ENCODE results near the gene STX16.

DNA sequence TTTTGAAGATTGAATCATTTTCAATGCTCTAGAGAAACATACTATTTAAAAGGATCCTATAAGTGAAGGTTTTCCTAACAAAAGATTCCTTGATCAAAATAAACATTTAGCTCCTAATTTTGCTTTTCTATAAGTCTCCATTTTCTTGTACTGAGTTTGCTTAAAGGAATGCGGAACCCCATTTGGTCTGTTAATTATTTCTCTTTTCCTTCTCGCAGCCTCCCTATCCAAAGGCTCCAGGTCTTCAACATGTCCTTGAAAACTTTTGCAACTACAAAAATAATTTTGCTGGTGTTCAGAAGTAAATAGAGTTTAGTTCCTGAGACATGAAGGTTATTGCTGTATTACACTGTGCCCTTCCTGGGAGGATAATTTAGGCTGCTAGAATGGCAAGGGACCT is 33.2 kb downstream of the STX16 start:
- TF ChIP-seq, protein P1, sequence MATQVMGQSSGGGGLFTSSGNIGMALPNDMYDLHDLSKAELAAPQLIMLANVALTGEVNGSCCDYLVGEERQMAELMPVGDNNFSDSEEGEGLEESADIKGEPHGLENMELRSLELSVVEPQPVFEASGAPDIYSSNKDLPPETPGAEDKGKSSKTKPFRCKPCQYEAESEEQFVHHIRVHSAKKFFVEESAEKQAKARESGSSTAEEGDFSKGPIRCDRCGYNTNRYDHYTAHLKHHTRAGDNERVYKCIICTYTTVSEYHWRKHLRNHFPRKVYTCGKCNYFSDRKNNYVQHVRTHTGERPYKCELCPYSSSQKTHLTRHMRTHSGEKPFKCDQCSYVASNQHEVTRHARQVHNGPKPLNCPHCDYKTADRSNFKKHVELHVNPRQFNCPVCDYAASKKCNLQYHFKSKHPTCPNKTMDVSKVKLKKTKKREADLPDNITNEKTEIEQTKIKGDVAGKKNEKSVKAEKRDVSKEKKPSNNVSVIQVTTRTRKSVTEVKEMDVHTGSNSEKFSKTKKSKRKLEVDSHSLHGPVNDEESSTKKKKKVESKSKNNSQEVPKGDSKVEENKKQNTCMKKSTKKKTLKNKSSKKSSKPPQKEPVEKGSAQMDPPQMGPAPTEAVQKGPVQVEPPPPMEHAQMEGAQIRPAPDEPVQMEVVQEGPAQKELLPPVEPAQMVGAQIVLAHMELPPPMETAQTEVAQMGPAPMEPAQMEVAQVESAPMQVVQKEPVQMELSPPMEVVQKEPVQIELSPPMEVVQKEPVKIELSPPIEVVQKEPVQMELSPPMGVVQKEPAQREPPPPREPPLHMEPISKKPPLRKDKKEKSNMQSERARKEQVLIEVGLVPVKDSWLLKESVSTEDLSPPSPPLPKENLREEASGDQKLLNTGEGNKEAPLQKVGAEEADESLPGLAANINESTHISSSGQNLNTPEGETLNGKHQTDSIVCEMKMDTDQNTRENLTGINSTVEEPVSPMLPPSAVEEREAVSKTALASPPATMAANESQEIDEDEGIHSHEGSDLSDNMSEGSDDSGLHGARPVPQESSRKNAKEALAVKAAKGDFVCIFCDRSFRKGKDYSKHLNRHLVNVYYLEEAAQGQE (IDR thresholded peaks at IDR 0.05; ENCODE audit: insufficient read depth in 1 of 2, low read depth in 2 of 2, low read length in 1 of 2), result no peak
- TF ChIP-seq, protein P2, sequence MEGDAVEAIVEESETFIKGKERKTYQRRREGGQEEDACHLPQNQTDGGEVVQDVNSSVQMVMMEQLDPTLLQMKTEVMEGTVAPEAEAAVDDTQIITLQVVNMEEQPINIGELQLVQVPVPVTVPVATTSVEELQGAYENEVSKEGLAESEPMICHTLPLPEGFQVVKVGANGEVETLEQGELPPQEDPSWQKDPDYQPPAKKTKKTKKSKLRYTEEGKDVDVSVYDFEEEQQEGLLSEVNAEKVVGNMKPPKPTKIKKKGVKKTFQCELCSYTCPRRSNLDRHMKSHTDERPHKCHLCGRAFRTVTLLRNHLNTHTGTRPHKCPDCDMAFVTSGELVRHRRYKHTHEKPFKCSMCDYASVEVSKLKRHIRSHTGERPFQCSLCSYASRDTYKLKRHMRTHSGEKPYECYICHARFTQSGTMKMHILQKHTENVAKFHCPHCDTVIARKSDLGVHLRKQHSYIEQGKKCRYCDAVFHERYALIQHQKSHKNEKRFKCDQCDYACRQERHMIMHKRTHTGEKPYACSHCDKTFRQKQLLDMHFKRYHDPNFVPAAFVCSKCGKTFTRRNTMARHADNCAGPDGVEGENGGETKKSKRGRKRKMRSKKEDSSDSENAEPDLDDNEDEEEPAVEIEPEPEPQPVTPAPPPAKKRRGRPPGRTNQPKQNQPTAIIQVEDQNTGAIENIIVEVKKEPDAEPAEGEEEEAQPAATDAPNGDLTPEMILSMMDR (IDR thresholded peaks at IDR 0.05), result no peak
- TF ChIP-seq POLR2AphosphoS5 (IDR thresholded peaks at IDR 0.05; ENCODE audit: low read depth, low read length) (no peak), SIN3A (IDR thresholded peaks at IDR 0.05; ENCODE audit: borderline replicate concordance, insufficient read depth, low read depth, low read length) (no peak), TCF7L2 (IDR thresholded peaks at IDR 0.05; ENCODE audit: low read depth, low read length) (no peak)
